Skeletal muscle satellite cell (primary cell): Measurements from ENCODE around the gene CHSY3.

ENCODE experiments used
- H3K27me3 ChIP-seq: 2 replicates; pipeline ENCODE4 v1.7.0; 2013; ENCODE audit warnings: low read length; ENCODE audit not compliant: control insufficient read depth, insufficient read depth
- H3K36me3 ChIP-seq: 2 replicates; pipeline ENCODE4 v1.7.0; 2013; ENCODE audit warnings: mild to moderate bottlenecking, control low read depth, low read length; ENCODE audit not compliant: insufficient read depth
- H3K4me1 ChIP-seq: 2 replicates; pipeline ENCODE4 v1.7.0; 2013; ENCODE audit warnings: low read length; ENCODE audit not compliant: control insufficient read depth, insufficient read depth
- H3K4me2 ChIP-seq: 2 replicates; pipeline ENCODE4 v1.7.0; 2013; ENCODE audit warnings: mild to moderate bottlenecking, low read length
- H3K4me3 ChIP-seq: 2 replicates; pipeline ENCODE4 v1.7.0; 2013; ENCODE audit warnings: low read length
- H3K9ac ChIP-seq: 2 replicates; pipeline ENCODE4 v1.7.0; 2013; ENCODE audit warnings: mild to moderate bottlenecking, low read depth, low read length, moderate library complexity
- H3K9me3 ChIP-seq: replicated peaks from 2 replicates; pipeline ENCODE4 v1.7.0; 2013; ENCODE audit warnings: mild to moderate bottlenecking, control low read depth, low read length

CHSY3 gene

DNA sequence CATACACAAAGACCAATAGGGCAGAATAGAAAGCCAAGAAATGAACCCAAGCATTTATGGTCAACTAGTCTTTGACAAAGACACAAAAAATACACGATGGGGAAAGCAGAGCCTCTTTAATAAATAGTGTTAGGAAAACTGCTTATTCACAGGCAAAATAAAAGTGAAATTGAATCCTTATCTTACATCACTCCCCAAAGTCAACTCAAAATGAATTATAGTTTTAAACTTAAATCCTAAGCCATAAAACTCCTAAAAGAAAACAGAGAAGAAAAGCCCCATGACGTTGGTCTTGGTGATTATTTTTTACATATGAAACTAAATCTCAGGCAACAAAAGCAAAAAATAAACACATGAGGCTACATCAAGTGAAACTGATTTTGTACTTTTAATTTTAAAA is 46.8 kb downstream of the CHSY3 start:
- peaks cover 16% of the 10 kb centered on the region for H3K4me1 ChIP-seq
- no peaks in the 10 kb centered on the region for H3K27me3 ChIP-seq
- H3K4me3 ChIP-seq: no peak overlapping the region
- no peaks in the 10 kb centered on the region for H3K36me3 ChIP-seq
- H3K9me3 ChIP-seq: no peaks in the 10 kb centered on the region
- H3K9ac ChIP-seq: no peak overlapping the region
- H3K4me2 ChIP-seq: peak overlapping the region; percentile 51

DNA sequence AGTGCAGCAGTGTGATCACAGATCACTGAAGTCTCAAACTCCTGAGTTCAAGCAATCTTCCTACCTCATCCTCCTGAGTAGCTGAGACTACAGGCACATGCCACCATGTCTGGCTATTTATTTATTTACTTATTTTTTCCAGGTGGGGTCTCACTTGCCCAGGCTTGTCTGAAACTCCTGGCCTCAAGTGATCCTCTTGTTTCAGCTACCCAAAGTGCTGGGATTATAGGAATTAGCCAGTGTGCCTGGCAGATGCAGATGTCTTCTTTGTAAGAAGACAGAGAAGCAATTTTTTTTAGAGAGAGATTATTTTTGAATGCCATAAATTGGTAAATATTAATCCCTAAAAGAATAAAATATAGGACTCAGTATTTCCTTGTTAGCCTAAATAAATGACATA is 54.3 kb downstream of the CHSY3 start:
- no peak overlapping the region for H3K4me3 ChIP-seq

DNA sequence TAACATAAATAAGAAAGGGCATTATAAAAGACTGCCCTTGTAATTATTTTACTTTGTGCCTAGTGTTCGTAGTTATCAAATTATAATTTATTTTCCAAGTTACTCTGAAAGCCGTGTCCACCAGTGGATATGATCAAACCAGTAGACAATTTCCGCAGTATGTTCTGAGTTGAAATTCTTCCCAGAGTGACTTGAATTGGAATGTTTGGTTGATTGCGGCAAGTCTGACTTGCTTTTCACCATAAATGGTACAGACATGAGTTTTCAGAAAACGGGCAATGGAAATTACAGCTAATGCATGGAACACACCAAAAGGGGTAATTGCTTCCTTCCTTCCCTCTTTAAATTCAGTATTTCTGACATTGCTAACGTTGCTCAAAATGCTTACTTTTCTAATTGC is 56.6 kb downstream of the CHSY3 start:
- Histone ChIP-seq H3K4me2 (no peak overlapping the region), H3K9me3 (no peaks in the 10 kb centered on the region), H3K36me3 (no peaks in the 10 kb centered on the region), H3K9ac (no peak overlapping the region), H3K4me3 (no peak overlapping the region), H3K27me3 (no peaks in the 10 kb centered on the region), H3K4me1 (peaks cover 15% of the 10 kb centered on the region)

More for the DNA sequence above, 54.3 kb downstream of the CHSY3 start:
- H3K9me3 ChIP-seq: no peaks in the 10 kb centered on the region
- no peak overlapping the region for H3K9ac ChIP-seq
- H3K4me2 ChIP-seq: no peak overlapping the region
- H3K4me1 ChIP-seq: peaks cover 8% of the 10 kb centered on the region
- no peaks in the 10 kb centered on the region for H3K36me3 ChIP-seq
- H3K27me3 ChIP-seq: no peaks in the 10 kb centered on the region

DNA sequence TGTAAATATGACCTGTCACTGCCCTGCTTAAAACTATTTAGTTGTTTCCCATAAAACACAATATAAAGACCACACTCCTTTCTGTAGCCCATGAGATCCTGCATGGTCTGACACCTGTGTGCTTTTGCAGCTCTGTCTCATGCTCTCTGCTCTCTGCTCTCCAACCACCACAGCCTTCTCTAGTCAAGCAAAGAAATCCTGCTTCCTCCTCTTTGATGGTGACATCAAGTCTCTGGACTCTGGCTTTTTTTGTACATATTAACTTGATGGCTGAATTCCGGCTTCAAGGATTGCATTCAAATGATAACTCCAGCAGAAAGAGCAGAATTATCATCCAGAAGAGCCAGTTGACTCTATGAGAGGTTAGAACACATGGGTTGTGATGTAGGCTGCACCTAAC is 58.2 kb downstream of the CHSY3 start:
- Histone ChIP-seq H3K9ac (no peak overlapping the region), H3K4me2 (peak overlapping the region; percentile 34), H3K27me3 (no peaks in the 10 kb centered on the region), H3K4me3 (no peak overlapping the region), H3K36me3 (no peaks in the 10 kb centered on the region), H3K9me3 (no peaks in the 10 kb centered on the region), H3K4me1 (peaks cover 15% of the 10 kb centered on the region)

DNA sequence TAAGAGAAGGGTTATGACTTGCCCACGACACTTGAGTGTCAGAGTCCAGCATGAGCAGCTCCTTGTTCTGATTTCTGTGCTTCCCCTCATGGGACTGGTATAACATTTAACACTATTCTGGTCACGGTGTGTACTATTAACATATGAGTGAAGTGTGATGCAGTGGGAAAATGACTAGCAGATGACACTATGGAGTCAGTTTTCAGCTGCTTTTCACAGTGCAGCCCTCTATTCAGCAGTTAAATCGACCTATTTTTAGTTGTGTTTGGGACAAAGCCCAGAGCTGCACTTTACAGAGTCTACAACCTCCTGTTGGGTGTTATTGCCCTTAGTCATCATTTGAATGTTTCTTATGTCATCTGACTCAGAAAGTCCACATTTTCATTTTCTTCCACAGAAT is 59.1 kb downstream of the CHSY3 start:
- Histone ChIP-seq H3K4me2 (peak overlapping the region; percentile 54), H3K4me3 (no peak overlapping the region), H3K4me1 (peaks cover 15% of the 10 kb centered on the region), H3K9ac (peak overlapping the region; percentile 57), H3K27me3 (no peaks in the 10 kb centered on the region), H3K36me3 (no peaks in the 10 kb centered on the region), H3K9me3 (no peaks in the 10 kb centered on the region)

DNA sequence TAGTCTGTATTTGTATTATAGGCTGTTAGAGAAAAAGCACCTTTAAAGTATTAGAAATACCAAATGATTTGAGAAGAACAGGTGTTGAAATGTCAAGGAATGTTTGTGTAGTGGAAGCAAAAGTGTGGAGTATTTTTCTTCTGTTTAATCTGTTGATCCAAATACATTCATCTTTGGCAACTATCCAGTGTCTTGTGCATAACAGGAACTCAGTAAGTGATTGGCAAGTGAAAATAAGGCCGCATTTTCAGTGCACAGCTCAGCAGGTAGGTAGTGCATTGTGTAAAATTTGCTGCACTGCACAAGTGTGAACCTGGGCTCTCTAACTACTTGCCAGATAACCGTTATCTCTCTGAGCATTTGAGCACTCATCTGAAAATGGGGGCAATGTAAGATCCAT is 61.8 kb downstream of the CHSY3 start:
- Histone ChIP-seq H3K4me1 (peaks cover 15% of the 10 kb centered on the region), H3K4me3 (no peak overlapping the region), H3K4me2 (no peak overlapping the region), H3K27me3 (no peaks in the 10 kb centered on the region), H3K9me3 (no peaks in the 10 kb centered on the region), H3K36me3 (no peaks in the 10 kb centered on the region), H3K9ac (no peak overlapping the region)

DNA sequence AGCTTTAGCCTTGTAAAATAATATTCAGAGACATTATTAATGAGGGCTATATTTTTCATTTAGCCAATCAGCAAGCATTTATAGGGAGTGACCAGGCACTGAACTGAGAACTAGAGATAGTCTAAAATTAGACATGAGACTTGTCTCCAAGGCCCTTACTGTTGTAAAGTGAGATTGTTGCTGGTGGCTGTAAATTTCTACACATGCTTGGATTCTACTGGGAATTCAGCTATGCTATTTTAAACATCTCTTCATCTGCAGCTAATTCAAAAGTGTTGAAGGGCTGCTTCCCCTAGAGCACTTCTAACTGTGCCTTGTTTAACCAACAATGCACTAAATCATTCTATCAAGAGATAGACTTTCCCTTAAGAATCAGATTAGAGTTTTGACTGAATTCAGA is 67.4 kb downstream of the CHSY3 start:
- Histone ChIP-seq H3K4me2 (no peak overlapping the region), H3K9ac (no peak overlapping the region), H3K27me3 (no peaks in the 10 kb centered on the region), H3K9me3 (no peaks in the 10 kb centered on the region), H3K36me3 (no peaks in the 10 kb centered on the region), H3K4me1 (peaks cover 14% of the 10 kb centered on the region), H3K4me3 (no peak overlapping the region)

DNA sequence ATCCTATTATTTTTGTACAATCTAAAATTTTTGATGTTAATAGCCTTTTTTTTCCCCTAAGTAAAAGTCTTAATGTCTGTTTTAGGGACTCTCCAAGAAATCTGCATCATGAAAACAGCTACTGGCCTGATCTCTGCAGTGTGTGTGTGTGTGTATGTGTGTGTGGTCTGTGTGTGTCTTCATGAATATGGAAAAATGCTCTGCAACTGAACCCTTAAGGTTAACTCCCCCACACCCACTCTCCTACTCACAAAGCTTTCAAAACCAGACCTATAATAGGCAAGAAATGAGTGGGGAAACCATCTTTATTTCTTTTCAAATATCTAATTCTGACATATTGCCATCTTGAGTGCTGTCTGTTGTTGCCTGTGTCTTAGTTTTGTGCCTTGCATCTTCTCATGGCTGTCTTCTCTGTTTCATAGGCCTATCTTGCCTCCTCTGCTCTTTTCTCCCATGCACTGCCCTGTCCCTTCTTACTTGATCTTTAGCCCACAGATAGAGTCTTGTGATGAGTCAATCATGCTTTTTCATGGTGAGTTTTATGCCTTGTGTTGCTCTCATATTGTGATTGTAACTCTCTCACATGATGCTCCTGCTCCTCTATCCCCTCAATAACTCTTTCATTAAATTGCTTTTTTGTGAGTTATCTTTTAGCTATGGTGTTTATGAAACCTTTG is 68.3 kb downstream of the CHSY3 start:
- Histone ChIP-seq H3K4me1 (peaks cover 14% of the 10 kb centered on the region), H3K9me3 (no peaks in the 10 kb centered on the region), H3K36me3 (no peaks in the 10 kb centered on the region), H3K9ac (no peak overlapping the region), H3K27me3 (no peaks in the 10 kb centered on the region), H3K4me3 (no peak overlapping the region), H3K4me2 (no peak overlapping the region)

DNA sequence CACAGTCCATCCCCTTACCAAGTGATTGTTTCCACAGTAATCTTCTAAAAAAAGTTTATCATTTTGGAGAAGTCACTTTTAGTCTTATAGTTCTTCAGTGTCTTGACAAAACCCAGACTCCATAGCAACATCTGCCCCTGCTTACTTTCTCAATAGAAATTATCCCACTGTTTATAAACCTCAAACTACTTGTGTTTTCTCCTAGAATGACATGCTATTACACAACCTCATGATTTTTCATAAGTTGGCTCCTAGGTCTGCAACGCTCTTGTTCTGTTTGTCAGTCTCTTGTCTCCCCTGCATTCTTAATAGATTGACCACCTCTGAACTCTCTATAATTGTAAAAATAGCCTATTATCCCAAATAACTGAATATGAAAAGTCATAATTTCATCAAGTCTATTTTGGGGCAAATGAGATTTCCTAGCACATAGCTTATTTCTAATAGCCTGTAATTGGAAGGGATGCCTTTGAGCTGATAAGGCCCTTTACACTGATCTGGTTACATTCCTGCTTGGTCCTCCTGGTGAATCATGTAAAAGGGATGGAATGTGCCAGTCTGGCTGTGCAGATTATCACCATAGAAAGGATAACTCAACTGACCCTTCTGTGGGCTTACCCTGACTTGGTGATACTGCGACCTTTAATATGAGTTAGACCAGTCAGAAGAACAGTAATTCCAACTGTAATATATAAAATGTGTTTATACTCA is 69.6 kb downstream of the CHSY3 start:
- no peak overlapping the region for H3K4me3 ChIP-seq
- no peak overlapping the region for H3K4me2 ChIP-seq
- no peaks in the 10 kb centered on the region for H3K36me3 ChIP-seq
- no peaks in the 10 kb centered on the region for H3K27me3 ChIP-seq
- H3K9ac ChIP-seq: no peak overlapping the region
- H3K9me3 ChIP-seq: no peaks in the 10 kb centered on the region
- peaks cover 14% of the 10 kb centered on the region for H3K4me1 ChIP-seq

DNA sequence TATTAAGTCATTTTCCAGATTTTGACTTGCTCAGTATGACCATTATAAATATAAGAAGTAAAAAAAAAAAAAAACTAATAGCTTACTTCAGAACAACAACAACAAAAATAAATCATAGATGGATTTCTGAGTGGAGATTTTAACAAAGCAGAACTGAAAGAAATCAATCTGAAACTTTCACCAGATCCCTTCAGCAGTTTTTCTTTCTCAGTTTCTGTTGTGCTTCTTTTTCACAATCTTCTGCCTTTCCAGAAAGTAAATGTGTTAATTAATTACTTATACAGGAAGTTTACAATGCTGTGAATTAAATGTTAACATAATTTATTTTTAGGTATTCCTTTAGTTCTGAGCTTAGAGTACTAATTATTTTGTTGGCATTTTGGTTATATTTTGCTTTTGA is 73.5 kb downstream of the CHSY3 start:
- Histone ChIP-seq H3K27me3 (no peaks in the 10 kb centered on the region), H3K36me3 (no peaks in the 10 kb centered on the region), H3K4me1 (peaks cover 14% of the 10 kb centered on the region), H3K4me3 (no peak overlapping the region), H3K9me3 (no peaks in the 10 kb centered on the region), H3K4me2 (no peak overlapping the region), H3K9ac (no peak overlapping the region)

DNA sequence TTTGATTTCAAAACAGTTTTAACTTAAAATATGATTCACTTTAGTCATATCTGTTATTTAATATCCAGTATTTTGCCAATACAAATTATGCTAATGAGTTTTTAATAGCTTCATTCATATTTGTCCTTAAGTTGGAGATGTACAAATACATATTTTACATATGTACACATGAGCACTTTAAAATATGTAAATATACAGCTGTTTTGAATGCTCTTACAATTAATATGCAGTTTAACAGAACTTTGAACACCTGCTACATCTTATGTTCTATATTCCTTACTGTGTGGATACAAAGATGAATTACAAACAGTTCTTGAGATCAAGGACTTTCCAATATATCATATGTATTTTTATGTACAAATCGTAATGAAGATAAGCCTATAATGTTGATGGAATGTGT is 74.0 kb downstream of the CHSY3 start:
- H3K36me3 ChIP-seq: no peaks in the 10 kb centered on the region
- H3K4me3 ChIP-seq: no peak overlapping the region
- H3K27me3 ChIP-seq: no peaks in the 10 kb centered on the region
- H3K4me2 ChIP-seq: no peak overlapping the region
- H3K9me3 ChIP-seq: no peaks in the 10 kb centered on the region
- H3K9ac ChIP-seq: no peak overlapping the region
- H3K4me1 ChIP-seq: peaks cover 13% of the 10 kb centered on the region

DNA sequence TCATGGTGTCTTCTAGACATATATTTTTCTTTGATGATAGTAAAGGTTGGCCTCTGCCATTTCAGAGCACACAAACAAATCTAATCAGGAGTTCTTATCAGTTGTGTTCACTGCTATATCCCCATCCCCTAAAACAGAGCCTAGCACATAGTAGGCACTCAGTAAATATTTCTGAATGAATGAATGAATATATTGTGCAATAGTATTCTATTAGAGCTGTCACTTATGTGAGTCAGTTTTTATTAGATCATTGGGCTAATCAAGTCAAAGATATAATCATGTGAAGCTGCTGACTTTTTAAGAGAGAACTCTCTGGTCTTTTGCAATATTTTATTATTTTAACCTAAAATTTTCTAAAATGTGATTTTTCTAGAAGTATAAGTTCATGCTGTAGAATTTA is 84.2 kb downstream of the CHSY3 start:
- H3K27me3 ChIP-seq: no peaks in the 10 kb centered on the region
- no peak overlapping the region for H3K4me3 ChIP-seq
- no peaks in the 10 kb centered on the region for H3K36me3 ChIP-seq
- no peaks in the 10 kb centered on the region for H3K4me1 ChIP-seq
- H3K9me3 ChIP-seq: no peaks in the 10 kb centered on the region
- H3K4me2 ChIP-seq: no peak overlapping the region
- H3K9ac ChIP-seq: no peak overlapping the region
